ENCODE results near the gene MAN2B2.

MAN2B2 gene

GRCh38 chr4:6591781-6592180, 16.8 kb downstream of the MAN2B2 start:
- H3K4me3 ChIP-seq (ENCODE audit: low read depth, low read length) = no peak overlapping the region
- no peak for TF ChIP-seq CTCF (IDR thresholded peaks at IDR 0.05; ENCODE audit: low read depth, low read length, missing control alignments)
- DNase-seq (ENCODE audit: low read depth) = no peak

- no peak for TF ChIP-seq CTCF (IDR thresholded peaks at IDR 0.05; ENCODE audit: low read depth, low read length, missing control alignments)
- H3K4me3 ChIP-seq (ENCODE audit: low read depth, low read length) = no peak overlapping the region
- no peak for DNase-seq (ENCODE audit: low read depth)
These were observed 18.0 kb downstream of the MAN2B2 start for GRCh38 chr4:6592804-6593563.

GRCh38 chr4:6594341-6594740, 19.4 kb downstream of the MAN2B2 start:
- TF ChIP-seq CTCF (IDR thresholded peaks at IDR 0.05; ENCODE audit: low read depth, low read length, missing control alignments) = no peak
- H3K4me3 ChIP-seq (ENCODE audit: low read depth, low read length) = no peak overlapping the region
- no peak for DNase-seq (ENCODE audit: low read depth)

GRCh38 chr4:6594826-6595355, 19.9 kb downstream of the MAN2B2 start:
- TF ChIP-seq CTCF (IDR thresholded peaks at IDR 0.05; ENCODE audit: low read depth, low read length, missing control alignments) = no peak
- no peak for DNase-seq (ENCODE audit: low read depth)
- H3K4me3 ChIP-seq (ENCODE audit: low read depth, low read length) = no peak overlapping the region

GRCh38 chr4:6595897-6596537, 21.0 kb downstream of the MAN2B2 start:
- TF ChIP-seq CTCF (IDR thresholded peaks at IDR 0.05; ENCODE audit: low read depth, low read length, missing control alignments) = no peak
- no peak for DNase-seq (ENCODE audit: low read depth)
- no peak overlapping the region for H3K4me3 ChIP-seq (ENCODE audit: low read depth, low read length)

- H3K4me3 ChIP-seq (ENCODE audit: low read depth, low read length) = no peak overlapping the region
- no peak for TF ChIP-seq CTCF (IDR thresholded peaks at IDR 0.05; ENCODE audit: low read depth, low read length, missing control alignments)
- DNase-seq (ENCODE audit: low read depth) = no peak
These were observed 22.0 kb downstream of the MAN2B2 start for GRCh38 chr4:6596948-6597347.

All from GM12864 (cell line).